ENCODE results near the gene ACER2.

GRCh38 chr9:19445452-19445851, 36.6 kb downstream of the ACER2 start:
- TF ChIP-seq CTCF (IDR thresholded peaks at IDR 0.05) (no peak), POLR2A (IDR thresholded peaks at IDR 0.05) (no peak)

Measured in Peyer's patch (tissue), 4 donors.